ENCODE results near the gene THBS2.
"Not testable (repeated sequence)": the region's sequence is repeated elsewhere in the genome, so short reads cannot be mapped to it uniquely, and the experiment has no call there.

The THBS2 gene

DNA sequence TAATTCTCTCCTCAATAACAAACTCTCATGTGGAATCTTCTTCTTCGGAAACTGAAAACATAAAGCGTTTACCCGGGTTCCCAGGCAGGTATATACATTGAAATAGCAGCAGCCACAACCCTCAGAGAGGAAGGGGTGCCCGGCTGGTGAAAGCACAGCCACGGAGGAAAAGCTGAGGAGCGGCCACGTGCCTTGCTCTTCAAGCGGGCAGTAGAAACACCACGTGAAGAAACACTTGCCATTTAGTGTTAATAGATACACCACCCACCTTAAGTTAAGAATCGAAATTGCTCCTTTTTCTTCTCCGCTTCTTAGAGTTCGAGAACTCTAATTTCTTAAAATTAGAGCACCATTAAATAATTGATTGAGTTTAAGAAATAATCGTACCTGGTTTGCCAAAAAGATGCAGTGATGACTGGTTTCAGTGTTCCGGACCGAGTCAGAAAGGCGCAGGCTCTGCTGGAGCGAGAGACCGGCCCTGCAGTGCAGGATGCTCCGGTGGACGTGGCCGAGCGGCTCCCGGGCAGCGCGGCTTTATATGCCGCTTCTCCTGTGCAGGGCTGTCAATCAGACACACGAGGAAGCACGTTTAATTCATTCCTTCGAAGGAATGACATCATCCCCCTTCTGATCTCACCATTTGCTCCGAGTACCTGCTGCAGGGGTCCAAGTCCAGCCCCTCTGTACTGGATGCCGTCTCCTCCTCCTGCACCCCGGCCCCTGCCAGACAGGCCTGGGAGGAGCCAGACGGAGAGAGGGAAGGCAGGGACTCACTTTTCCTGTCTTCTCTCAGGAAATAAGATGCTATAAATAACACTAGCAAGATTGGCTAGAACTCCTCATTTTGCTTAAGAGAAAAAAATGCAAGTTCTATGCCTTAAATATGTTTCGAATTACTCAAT lies at the start of gene THBS2:
Gene THBS2 (minus strand): TSS at position 510 of the 902 bp plus-strand sequence. CDS start 3,062 bp downstream, outside the sequence.
- TF ChIP-seq, protein P1, sequence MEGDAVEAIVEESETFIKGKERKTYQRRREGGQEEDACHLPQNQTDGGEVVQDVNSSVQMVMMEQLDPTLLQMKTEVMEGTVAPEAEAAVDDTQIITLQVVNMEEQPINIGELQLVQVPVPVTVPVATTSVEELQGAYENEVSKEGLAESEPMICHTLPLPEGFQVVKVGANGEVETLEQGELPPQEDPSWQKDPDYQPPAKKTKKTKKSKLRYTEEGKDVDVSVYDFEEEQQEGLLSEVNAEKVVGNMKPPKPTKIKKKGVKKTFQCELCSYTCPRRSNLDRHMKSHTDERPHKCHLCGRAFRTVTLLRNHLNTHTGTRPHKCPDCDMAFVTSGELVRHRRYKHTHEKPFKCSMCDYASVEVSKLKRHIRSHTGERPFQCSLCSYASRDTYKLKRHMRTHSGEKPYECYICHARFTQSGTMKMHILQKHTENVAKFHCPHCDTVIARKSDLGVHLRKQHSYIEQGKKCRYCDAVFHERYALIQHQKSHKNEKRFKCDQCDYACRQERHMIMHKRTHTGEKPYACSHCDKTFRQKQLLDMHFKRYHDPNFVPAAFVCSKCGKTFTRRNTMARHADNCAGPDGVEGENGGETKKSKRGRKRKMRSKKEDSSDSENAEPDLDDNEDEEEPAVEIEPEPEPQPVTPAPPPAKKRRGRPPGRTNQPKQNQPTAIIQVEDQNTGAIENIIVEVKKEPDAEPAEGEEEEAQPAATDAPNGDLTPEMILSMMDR (IDR thresholded peaks at IDR 0.05; ENCODE audit: low read depth, low read length) = no peak
- peak within 1 kb of the TSS; percentile 60 for H3K4me3 ChIP-seq (ENCODE audit: low read depth, low read length)

DNA sequence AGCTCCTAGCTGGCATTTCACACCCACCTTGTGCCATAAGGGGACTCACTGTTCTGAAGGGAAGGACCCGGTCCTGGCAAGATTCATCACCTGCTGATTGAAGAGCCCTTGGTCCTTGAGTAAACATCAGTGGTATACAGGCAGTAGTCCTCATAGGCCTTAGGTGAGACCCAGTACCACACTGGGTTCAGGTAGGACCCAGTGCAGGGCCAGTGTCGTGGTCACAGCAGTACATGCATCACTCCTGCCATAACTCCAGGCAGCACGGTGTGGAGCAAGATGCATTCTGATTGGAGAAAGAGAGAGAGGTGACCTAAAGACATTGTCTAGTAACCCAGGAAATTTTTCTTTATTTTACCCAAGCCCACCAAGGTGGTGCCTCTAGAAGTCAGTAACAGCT lies 49.1 kb upstream of the THBS2 start:
- H3K4me3 ChIP-seq (ENCODE audit: low read depth, low read length) = no peak overlapping the region
- TF ChIP-seq, protein P1 (IDR thresholded peaks at IDR 0.05; ENCODE audit: low read depth, low read length) = no peak

GRCh38 chr6:169302255-169302654 lies 48.6 kb upstream of the THBS2 start:
- TF ChIP-seq, protein P1 (IDR thresholded peaks at IDR 0.05; ENCODE audit: low read depth, low read length) = no peak
- no peak overlapping the region for H3K4me3 ChIP-seq (ENCODE audit: low read depth, low read length)

DNA sequence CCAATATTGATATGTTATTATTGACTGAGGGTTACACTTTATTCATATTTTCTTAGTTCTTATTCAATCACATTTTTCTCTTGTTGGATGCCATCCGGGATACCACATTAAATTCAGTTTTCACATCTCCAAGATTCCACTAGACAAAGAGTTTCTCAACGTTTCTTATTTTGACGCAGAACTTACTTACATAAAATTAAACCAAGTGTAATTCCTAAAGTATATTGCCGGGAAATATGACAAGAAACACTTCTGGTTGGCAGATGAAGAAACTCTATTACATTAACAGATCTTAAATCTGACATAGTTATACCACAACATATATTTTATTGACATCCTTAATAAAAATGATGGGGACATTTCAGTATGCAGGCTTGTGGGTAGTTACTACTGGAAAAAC lies 47.3 kb upstream of the THBS2 start:
- no peak overlapping the region for H3K4me3 ChIP-seq (ENCODE audit: low read depth, low read length)
- TF ChIP-seq, protein P1 (IDR thresholded peaks at IDR 0.05; ENCODE audit: low read depth, low read length) = no peak

GRCh38 chr6:169298626-169299025 lies 45.0 kb upstream of the THBS2 start:
- H3K4me3 ChIP-seq (ENCODE audit: low read depth, low read length) = not testable (repeated sequence)

- H3K4me3 ChIP-seq (ENCODE audit: low read depth, low read length) = no peak overlapping the region
- TF ChIP-seq, protein P1 (IDR thresholded peaks at IDR 0.05; ENCODE audit: low read depth, low read length) = no peak
Observed at GRCh38 chr6:169296622-169297021, 43.0 kb upstream of the THBS2 start.

DNA sequence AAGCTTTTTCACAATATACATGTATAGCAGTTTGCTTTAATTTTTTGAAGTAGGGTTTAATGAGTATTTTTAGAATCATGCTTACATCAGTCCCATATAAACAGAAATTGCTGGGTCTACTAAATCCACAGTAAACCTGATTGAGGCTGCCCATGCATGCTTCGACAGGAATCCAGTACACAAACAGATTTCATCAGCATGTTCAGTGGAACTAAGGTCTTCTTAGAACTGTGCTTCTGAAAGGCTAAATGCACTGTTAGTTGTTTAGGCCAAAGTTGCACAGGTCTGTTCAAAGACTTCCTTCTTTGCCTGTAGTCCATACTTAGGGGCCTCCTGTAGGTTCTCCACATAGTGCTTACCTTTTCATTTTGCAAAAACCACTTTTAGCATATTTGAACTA lies 42.5 kb upstream of the THBS2 start:
- TF ChIP-seq, protein P1 (IDR thresholded peaks at IDR 0.05; ENCODE audit: low read depth, low read length) = no peak
- no peak overlapping the region for H3K4me3 ChIP-seq (ENCODE audit: low read depth, low read length)

Data from WI38 (cell line).